HG02973 (cell line): ENCODE results near the gene MYO18A.

Source experiments
- ATAC-seq: cut with Tn5 transposase; IDR thresholded peaks from one replicate; pipeline ENCODE4 v1.9.1; 2021; ENCODE audit warnings: moderate library complexity; ENCODE audit not compliant: unreplicated experiment

MYO18A gene

DNA sequence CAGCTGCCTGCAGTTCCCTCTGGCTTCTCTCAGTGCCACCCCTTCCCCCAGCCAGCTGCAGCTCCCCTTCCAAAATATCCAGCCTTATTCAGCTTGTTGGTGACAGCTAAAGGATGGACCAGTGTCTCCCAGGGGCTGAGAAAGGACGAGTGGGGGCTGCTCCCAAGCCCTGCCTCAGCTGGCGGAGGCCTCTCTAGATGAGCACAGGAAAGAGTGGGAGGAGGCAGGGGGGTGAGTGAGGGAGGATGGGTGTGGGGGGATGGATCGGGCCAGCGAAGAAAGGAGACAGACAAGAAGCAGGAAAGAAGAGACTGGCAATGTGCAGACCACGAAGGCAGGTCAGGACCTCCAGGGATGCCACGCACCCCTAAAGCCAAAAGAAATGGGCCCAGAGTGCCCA is 119.7 kb downstream of the MYO18A start:
- ATAC-seq, result no peak

DNA sequence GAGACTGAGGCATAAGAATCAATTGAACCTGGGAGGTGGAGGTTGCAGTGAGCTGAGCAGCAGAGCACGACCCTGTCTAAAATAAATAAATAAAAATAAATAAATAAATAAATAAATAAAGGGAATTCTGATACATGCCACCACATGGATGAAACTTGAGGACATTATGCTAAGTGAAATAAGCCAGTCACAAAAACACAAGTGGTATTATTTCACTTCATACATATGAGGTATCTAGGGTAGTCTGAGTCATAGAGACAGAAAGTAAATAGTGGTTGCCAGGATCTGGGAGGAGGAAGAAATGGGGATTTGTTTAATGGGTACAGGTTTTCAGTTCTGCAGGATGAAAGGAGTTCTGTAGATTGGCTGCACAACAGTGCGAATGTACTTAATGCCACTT is 120.9 kb downstream of the MYO18A start:
- no peak for ATAC-seq

- ATAC-seq, result no peak
Observed at GRCh38 chr17:29058391-29058790, 121.8 kb downstream of the MYO18A start.

- no peak for ATAC-seq
Observed at GRCh38 chr17:29057361-29057760, 122.8 kb downstream of the MYO18A start.

- no peak for ATAC-seq
Observed at GRCh38 chr17:29054835-29055234, 125.4 kb downstream of the MYO18A start.

DNA sequence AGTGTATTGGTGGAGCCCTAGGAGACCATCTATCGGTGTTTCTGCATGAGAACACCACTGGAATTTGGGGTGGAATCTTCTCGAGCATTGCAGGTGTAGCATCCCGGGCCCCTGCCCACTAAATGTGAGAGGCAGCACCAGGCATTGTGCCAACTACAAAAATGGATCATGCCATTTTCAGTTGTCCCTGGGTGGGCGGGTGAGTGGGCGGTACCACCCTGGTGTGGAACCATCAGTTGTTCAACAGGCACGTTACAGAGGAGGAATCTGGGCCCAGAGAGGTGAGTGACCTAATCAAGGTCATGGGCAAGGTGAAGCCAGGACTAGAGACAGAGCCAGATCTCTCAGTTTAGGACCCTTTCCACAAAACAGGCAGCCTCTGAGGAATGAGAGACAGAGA is 128.5 kb downstream of the MYO18A start:
- no peak for ATAC-seq

DNA sequence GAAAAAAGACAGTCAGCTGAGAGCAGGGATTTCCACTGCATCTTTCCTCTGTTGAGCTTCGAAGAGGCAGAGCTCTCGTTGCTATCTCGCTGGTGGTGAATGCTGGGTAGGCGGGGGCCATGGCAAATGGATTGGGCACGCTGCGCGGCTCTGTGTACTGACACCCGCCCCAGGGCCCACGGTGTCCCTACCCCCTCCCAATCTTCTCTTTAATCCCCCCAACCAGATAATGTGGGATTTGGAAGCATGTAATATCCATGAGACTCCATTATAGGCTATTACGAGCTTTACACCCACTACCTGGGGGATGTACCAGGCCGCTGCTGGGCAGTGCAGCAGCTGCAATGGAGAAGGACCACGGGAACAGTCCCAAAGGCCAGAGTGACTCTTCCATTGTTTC is 129.0 kb downstream of the MYO18A start:
- no peak for ATAC-seq

GRCh38 chr17:29050176-29050575 is 130.0 kb downstream of the MYO18A start:
- ATAC-seq, result no peak

DNA sequence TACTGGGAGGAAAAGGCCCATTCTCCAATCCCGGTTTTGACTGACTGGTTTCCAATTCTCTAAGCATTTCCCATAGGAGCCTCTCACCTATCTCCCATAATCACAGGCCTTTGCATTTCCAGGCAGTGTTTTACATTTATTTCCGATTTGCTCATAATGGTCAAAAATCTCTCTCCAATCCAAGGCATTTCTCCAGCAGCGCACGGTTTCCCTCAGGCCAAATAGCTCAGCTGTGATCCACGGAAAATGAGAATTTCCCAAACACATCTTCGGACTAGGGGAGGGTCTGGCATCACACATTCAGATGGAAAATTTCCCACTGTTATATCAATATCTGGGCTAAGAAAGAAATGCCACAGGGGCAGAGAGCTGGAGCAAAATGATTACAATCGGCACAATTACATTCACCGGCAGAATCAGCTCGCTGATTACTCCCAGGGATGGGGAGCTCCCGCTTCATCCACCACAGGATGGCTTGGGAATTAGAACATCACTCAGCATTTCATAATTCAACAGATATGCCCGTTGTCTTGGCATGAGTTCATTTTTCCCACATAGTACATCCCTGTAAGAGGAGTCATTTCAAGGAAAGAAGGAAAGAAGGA is 130.6 kb downstream of the MYO18A start:
- no peak for ATAC-seq

DNA sequence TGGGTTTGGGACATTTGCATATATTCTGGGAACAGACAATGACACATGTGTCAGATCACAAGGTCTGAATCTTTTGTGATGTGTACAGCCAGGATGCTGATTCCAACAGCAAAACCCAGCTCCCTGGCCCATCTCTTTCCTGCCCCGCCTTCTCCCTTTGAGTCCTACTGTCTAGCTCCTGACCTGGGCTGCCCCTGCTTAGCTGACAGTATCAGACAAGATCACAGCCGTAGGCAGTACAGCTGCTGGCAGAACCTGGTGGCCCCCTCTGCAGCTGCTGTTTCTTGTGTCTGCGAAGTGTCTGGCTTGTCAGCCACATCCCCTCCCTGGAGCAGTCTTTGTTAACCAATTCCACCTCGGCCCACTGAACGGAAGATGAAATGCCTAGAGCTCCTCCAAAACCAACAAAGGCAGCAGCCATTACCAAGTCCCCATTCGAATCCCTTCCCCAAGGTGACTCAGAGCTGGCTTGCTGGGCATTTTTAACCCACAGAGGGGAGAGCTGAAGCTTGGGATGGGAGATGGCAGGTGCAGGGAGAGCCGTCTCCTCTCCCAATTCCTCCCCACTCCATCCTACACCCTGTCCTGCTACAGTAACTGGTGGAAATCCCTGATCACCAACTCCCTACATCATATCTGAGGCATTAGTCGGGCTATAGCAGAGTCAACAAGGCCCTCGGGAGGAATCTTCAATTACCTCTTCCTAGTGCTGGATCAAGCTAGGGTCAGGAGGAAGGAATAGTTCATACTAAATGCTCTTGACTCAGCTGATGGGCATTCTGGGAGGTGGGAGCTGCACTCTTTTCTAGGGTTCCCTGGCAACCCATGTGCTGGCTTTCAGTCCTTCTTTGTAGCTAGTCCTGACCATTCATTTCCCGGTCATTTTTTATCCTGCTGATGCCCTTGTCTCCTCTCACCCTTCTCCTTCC is 131.5 kb downstream of the MYO18A start:
- ATAC-seq, result no peak

- ATAC-seq, result no peak
Observed at GRCh38 chr17:29046473-29046839, 133.7 kb downstream of the MYO18A start.

DNA sequence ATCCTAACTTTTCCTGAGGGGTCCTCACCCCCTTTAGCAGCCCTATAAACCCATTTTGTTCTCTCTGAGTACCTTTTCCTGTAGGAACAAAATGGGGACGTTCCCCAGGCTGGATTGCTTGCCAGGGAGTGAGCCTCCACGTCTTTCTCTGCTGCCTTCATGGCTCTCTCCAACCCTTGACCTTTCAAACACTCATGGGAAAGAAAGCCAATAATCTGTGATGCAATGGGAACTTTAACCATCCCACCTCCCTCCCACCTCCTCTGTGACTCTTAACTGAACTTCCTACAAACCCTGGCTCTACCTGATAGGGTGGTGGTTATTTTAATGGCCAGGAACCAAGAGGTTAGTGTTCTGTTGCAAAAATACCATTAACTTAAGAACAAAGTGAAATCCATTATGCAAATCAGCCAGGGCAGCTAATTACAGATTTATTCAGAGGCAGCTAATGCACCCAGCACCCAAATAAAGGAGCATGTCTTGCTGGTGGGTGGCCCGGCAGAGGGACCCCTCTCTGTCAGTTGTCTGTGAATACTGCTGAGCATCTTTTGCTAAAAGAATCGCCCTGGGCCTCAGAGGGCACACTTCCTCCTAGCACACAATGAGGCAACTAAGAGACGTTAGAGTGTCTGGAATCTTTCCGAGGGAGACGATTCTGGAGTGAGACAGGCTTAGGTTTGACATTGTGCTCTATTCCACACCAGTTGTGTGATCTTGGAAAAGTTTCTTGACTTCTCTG is 134.3 kb downstream of the MYO18A start:
- no peak for ATAC-seq

- no peak for ATAC-seq
Observed at GRCh38 chr17:29045026-29045425, 135.2 kb downstream of the MYO18A start.

- no peak for ATAC-seq
Observed at GRCh38 chr17:29043539-29044145, 136.6 kb downstream of the MYO18A start.

GRCh38 chr17:29042679-29043538 is 137.3 kb downstream of the MYO18A start, which contains the start of gene PIPOX:
Gene PIPOX (plus strand): TSS chr17:29043141. CDS start chr17:29043226, 85 bp downstream.
- no peak for ATAC-seq

DNA sequence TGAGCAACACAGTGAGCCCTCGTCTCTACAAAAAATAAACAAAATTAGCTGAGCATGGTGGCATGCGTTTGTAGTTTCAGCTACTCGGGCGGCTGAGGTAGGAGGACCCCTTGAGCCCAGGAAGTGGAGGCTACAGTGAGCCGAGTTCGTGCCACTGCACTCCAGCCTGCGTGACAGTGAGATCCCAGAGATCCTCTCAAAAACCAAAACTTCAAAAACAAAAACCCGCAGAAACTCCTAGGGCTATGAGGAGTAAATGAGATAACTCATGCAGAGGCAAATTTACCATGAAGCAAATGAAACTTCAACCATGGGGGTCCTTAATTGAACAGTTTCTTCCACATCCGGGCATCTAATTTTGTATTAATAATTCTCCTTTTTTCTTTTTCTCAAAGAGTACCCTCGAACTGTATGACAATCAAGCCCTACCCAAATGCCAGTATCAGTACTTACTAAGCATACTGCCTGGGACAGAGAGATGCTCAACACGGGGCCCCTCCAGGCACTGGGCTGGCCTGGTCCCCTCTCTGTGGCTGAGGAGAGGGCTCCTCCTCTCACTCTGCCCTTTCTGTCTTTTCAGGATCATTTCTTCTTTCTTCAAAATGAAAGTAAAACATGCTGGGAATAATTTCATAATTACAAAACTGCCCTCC is 138.0 kb downstream of the MYO18A start:
- no peak for ATAC-seq

DNA sequence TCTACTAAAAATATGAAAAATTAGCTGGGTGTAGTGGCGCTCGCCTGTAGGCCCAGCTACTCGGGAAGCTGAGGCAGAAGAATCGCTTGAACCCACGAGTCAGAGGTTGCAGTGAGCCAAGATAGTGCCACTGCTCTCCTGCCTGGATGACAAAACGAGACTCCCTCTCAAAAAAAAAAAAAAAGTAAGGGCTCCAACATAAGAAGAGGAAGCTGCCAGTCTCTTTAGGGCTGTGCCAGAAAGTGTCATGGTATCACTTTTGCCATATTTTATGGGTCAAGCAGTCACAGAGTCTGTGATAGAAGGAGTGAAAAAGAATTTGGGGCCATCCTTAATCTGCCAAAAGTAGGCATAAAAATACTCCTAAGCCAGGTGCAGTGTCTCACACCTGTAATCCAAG is 138.6 kb downstream of the MYO18A start:
- no peak for ATAC-seq

DNA sequence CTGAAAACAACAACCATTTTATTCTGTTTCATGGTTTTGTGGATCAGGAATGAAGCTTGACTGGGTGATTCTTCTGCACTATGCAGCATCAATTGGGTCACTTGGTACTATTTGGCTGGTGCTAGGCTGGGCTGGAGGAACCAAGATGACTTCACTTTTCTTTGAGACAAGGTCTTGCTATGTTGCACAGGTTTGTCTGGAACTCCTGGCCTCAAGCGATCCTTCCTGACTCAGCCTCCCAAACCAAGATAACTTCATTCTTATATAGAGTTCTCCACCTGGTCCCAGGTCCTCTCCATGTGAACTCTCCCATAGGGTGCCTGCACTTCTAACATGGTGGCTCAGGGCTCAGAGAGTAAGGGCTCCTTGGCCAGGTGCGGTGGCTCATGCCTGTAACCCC is 139.1 kb downstream of the MYO18A start:
- ATAC-seq, result no peak

GRCh38 chr17:29039764-29040598 is 140.2 kb downstream of the MYO18A start:
- no peak for ATAC-seq
